GM18520 (cell line): Measurements from ENCODE around the gene KLK13.

Experiments
- ATAC-seq: cut with Tn5 transposase; IDR thresholded peaks from one replicate; pipeline ENCODE4 v1.9.1; 2021; ENCODE audit not compliant: unreplicated experiment

The KLK13 gene

DNA sequence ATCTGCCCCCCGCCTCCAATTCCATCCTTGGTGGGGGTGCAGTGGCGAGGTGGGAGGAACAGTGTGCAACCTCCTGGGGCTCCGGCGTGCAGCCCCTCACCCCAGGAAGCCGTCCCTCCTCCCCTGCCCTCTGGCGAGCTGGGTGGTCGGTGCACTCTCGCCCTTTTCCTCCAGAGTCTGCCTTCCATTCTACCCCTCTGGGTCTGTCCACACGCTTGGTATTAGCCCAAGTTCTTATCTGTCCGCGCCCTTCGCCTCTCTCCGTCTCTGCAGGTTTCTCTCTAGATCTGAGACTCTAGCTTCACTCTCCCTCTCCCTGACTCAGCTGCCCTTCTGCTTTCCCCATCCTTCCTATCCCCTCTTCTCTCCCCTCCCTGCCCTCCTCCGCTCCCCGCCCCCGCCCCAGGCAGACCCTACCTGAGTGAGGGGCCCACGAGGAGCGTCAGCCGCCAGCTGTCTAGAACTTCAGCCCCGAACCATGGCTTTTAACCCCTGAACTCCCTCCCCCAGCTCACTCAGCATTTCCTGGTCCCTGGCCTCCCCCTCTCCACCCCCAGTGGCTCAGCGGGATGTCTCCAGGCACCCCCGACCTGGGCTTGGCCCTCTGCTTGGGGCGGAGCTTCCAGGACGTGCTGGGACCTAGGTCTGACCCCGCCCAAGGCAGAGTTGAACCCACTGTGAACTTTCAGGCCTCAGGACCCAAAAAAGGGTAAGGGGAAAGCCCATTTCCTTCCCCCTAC is 499 bp upstream of the KLK13 start:
- ATAC-seq: no peak

DNA sequence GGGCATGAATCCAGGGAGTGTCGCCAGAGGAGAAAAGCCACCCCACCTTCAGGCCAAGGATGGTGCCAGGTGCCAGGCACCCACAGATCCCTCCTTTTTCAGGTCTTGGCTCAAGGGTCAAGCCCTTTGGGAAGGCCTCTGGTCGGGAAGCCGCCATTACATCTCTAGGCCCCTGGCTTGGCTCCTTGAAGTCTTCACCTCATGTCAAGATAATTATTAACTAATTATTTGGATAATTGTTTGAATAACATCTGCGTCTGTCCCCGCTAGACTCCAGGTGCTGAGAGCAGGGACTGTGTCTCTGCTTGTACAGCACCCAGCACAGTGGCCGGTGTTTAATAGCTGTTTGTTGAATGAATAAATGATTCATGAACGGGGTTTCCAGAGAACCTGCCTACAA is 1.2 kb downstream of the KLK13 start:
- no peak for ATAC-seq

DNA sequence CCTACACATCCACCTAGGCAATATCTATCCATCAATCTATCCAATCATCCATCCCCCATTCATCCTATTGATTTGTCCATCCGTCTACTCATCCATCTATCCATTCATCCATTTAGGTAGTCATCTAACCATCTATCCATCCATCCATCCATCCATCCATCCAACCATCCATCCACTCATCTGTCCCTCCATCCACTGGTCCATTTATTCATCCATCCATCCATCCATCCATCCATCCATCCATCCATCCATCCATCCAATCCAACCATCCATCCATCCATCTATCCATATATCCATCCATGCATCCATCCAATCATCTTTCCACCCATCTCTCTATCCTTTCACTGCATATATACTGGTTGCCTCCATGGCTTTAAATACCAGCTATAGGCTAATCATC is 3.9 kb downstream of the KLK13 start:
- no peak for ATAC-seq

DNA sequence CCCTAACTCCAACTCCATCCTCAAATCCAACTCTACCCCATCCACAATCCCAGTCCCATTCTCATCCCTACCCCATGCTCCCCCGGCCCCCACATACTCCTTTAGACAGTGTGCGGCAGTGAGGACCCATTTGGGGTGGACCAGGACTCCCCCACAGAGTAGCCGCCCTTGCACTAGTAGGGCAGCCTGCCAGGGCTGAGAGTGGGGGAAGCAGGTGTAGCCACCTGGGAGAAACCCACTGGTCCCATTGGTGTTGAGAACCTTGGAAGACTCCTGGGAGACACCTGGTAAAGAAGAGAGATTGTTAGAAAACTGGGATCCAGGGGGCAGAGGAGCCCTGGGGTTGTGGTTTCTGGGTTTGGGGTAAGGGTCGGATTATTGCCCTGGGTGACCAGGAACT is 4.6 kb downstream of the KLK13 start:
- no peak for ATAC-seq

DNA sequence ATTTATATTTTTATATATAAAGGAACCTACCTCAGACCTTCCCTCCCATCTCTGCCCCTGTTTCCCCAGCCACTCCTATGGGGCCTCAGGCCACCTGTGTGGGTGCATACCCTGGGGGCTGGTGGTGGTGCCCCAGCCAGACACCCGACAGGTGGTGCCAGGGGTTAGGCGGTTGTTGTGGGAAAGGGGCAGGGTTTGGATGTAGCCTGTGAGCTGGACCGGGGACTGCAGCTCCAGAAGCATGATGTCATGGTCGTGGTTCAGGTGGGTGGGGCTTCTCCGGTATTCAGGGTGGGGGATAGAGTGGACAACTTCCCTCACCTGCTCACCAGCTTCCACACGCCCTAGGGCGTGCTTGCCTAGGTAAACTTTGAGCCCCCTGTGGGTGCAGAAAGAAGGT is 5.2 kb downstream of the KLK13 start:
- ATAC-seq: no peak

DNA sequence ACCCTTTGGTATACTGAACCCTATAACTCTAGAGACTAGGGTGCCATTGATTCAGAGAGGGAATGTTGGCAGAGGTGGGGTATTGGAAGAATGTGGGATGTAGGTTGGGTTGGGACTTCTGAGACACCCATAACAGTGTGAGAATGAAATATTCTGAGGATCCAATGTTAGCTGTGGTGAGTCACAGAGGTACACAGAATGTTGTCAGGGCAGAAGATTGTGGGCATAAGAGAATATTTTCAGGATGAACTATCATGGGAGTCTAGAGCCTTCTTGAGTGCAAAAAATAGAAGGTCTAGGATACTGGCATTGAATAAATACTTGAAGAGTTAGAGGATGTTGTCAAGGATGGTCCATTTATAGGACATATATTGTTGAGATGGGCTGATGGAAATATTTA is 9.0 kb downstream of the KLK13 start:
- ATAC-seq: no peak

DNA sequence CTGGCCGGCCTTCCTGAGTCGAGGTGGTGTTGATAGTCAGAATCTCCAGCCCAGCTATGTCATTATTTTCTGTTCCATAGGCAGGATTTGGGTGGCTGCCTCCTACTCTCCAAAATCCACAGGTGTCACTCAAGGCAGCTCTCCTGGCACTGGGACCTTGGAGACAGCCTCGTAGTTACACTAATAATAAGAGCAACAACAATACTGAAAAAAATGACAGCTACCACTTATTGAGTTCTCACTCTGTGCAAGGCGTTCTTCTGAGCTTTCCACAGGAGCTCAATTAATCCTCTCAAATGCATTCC is 17.9 kb downstream of the KLK13 start:
- no peak for ATAC-seq

DNA sequence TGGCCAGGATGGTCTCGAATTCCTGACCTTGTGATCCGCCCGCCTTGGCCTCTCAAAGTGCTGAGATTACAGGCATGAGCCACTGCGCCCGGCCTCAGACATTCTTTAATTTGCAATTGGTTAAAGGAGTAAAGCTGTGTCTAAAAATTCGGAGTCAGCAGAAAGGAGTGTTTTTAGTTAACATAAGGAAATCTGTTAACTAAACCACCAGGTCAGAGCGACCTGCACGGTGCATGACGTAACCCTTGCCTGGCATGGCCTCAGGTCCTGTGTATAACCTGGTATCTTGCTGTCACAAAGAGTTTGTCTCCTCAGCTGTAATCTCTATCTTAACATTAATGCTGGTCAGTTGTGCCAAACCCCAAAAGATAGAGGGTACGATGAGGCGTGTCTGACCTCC is 20.6 kb downstream of the KLK13 start:
- no peak for ATAC-seq

DNA sequence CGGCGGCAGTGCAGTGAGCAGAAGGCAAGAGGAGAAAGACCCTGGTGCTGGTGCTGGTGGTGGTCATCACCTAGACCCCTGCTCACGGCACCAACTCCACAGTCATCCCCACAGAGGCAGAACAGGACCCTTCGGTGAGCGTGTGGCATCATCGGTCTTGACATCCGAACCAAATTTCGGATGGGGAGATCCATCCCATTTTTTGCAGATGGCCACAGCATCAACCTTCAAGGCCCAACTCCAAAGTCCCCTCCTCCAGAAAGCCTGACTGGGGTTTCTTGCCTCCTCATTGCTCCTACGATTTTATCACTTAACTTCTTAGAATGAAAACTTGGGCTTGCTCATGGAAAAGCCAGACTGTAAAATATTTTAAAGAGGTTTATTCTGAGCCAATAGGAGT is 21.4 kb downstream of the KLK13 start:
- ATAC-seq: no peak

DNA sequence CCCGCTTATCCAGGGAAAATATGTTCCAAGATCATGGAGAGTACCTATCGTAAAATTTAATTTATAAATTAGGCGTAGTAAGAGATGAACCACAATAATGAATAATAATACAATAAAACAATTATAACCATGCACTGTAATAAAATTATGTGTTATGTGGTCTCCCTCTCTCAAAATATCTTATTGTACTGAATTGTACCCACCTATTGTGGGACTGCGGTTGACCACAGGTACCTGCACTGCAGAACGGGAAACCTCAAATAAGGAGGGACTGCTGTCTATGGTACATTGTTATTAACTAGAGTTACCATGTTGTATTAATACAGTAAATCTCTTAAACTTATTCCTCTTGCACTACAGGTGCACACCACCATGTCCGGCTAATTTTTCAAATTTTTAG is 24.7 kb downstream of the KLK13 start:
- ATAC-seq: no peak

DNA sequence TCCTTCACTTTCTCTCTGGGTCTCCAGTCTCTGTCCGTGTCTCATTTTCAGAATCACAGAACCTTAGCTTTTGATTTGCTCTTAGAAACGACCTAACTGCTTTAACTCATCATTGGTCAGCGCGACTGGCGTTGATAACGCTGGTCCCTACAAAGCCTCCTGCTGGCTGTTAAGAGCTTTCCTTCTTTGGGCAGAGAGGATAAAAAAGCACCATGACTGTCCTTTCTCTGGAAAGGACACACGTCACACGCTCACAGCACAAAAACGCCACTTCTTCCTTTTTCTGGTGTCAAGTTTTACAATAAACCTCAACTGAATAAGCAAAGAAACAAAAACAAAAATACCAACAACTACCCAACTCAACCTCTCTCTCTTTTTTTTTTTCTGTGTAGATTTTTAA is 28.4 kb downstream of the KLK13 start:
- ATAC-seq: no peak

DNA sequence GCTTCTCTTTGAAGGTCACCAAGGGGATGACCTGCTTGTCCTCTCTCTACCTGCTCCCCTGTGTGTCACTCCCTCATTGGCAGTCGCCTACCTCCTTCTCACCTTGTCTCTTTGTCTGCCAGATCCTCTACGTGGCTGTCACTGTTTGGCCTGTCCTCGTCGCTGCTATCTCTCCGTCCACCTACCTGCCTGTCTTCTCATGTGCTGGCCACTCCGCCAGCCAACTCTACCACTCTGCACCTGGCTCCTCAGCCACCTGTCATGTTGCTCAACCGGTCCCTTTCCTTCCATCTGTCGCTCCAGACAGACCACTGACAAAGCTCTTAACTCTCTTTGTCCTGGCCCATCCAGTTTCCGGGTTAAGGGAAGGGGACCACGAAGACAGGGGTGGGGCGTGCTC is 30.2 kb downstream of the KLK13 start, which contains the start of gene KLK12:
Gene KLK12 (minus strand): TSS at position 299 of the 400 bp plus-strand sequence. CDS start 381 bp downstream, outside the sequence.
- ATAC-seq: no peak

DNA sequence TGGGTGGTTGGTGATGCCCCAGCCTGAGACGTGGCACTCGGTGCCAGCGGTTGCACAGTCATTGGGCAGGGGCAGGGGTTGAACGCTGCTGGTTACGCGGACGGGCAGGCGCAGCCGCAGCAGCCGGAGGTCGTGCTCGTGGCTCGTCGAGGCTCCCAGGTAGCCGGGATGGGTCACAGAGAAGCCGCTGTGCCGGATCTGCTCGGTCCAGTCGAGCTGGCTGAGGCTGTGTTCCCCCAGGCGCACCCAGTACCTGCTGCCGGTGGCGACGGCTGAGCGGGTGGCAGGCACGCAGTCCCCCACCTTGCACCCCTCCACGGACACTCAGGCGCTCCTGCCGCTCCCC is 33.0 kb downstream of the KLK13 start:
- ATAC-seq: no peak

DNA sequence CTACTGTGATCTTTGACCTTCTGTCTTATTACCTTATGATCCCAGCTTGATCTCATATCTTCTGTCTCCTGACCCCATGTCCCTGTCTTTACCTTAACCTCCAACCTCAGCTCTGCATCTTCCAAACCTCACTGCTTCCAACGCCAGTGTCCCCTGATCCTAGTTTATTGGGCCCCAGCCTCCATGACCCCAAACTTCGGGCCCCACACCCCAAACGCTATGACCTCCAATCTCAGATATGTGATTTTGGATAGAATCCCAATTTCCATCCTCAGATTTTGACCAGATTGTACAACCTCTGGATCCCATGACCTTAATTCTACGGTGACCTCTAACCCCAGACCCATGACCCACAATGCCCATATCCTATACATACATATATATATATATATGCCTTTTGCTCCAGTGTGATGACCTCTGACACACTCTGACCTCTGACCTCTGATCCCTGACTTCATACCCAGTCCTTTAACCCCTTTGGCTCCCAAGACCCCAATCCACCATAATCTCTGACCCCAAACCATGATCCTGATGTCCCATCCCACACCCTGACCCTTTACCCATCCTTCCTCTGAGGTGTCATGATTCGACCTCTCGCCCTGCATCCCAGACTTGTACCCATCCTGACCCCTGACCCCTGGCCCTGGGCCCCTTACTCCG is 33.5 kb downstream of the KLK13 start:
- ATAC-seq: no peak

DNA sequence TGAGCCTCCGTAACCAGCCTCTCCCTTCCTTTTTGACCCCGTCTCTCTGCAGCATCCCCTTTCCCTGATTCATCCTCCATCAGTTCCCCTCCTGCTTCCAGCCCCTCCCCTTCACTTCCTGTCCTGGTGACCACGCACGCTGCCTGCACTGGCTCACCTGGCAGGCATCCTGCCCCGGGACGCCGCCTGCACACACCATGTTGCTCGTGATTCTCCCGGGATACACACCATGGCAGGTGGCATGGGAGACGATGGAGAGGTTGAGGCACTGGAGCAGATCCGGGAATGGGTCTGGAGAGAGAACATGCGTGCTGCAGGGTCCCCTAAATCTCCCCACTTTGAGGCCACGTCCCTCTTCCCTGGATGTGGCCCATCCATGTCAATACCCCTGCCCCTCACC is 34.3 kb downstream of the KLK13 start:
- ATAC-seq: no peak

DNA sequence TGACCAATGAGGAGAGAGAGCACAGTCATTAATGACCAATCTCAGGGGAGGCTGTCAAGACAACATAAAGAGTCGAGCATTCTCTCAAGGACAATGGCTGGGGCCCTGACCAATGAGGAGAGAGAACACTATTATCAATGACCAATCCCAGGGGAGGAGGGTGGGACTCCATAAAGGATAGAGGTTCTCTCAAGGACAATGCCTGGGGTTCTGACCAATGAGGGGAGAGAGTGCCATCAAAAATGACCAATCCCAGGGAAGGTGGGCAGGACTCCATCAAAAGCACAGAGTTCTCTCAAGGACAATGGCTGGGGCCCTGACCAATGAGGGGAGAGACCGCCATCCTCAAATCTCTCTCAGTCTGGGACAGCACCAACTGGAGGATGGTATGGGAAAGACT is 35.2 kb downstream of the KLK13 start:
- ATAC-seq: no peak

DNA sequence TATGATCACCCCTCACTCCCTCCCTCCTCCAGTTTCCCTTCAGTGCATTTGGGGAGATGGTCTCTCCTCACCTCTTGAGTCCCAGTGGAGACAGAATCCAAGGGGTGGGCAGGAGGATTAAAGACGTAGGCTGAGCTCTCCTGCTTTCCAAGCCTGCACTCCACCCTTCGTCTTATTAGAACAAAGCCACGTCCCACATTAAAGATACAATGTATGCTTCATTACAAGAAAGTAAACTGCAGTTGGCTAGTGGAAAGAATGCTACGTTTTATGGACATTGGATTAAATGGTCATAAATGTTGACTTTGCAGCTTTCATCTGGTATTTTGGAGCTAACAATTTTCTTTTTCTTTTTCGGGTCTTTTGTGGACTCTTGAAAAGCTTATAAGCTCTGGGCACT is 37.0 kb downstream of the KLK13 start:
- ATAC-seq: no peak

DNA sequence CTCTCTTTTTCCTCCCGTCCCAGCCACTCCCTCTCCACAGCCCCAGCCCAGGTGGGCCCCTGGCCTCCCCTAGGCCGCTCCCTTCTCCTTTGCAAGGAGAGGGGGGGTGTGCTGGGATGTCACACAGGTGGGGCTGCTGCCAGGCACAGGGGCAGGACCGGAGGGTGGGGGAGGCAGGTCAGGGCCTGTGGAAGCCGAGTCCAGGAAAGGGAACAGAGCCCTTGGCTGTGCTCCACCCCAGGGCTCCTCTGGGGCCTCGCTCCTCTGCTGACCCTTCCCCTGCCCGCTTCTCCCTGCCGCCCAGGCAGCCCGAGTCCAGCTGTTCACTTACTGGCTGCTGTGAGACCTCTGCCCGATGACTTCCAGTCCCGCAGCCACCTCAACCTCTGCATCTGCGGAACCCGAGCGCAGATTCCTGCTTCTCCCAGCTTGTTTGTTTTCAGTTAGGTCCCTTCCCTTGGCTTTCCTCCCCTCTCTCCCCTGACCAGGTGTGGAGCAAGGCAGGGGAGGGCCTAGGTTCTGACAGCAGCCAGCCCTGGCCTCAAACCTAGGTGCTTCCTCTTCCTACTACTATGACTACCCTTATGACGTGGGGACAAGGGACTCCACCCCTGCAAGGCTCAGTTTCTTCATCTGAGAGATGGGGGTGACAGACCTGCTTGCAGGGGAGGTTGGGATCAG is 37.6 kb downstream of the KLK13 start:
- ATAC-seq: no peak

DNA sequence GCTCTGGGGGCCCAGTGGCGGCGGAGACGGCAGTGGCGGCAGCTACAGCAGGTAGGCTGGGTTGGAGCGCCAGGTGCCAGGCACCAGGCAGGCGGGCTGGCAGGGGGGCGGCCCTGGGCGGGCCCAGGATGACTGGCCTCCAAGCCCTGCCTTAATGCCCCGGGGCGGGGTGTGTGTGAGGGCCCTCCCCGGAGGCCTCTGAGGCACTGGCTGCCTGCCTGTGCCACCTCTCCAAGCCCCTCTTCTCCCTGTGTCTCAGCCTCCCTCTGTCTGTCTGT is 38.4 kb downstream of the KLK13 start, which contains the start of gene KLK11:
Gene KLK11 (minus strand): TSS at position 63 of the 278 bp plus-strand sequence. CDS start 985 bp downstream, outside the sequence.
- ATAC-seq: no peak

DNA sequence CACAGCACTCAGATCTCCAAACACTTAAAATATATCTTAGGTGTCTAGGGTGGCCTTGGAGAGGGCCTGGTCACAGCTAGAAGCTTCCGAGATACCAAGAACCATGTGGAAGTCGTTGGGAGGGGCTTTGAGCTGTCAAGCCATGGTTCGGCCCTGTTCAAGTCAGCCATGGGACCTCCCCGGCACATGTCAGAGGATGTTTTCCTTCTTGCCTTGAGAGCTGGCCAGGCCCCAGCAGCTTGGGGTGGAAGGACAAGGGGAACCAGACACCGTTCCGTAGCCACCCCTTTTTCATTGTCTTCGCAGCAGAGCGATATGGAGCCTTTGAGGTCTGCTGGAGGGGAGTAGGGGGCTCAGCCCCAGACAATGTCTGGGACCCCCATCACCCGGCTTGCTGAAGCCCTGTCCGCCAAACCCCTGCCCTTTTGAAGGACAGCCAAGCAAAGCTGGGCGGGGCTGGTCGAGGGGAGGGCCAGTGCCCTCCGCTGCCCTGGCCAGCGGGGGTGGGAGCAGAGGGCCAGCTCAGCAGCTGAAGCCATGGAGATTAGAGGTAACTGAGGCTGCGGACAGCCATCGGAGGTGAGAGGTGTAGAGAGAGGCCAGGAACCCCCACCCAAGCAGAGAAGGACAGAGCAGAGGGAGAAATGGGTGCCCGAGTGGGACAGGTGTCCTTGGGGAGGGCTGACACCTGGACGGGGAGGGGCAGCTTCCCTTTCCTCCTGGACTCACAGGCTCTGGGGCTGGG is 38.9 kb downstream of the KLK13 start:
- no peak for ATAC-seq

DNA sequence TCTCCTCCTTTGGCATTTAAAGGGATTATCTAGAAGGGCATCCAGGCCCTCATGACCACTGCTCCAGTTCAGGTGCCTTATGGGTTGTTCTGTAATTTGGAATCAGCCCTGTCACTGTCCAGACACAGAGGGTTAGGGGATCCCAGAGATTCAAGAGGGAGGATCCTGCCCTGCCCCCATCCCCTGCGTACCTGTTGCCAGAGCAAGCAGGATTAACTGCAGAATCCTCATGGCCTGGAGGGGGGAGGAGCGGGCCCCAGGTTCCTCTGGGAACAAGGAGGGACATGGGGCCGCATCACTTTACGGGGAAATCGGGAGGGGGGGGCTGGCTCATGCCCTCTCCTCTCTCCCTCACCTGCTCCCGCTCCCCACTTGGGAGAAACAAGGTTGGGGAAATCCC is 39.5 kb downstream of the KLK13 start:
- ATAC-seq: no peak

DNA sequence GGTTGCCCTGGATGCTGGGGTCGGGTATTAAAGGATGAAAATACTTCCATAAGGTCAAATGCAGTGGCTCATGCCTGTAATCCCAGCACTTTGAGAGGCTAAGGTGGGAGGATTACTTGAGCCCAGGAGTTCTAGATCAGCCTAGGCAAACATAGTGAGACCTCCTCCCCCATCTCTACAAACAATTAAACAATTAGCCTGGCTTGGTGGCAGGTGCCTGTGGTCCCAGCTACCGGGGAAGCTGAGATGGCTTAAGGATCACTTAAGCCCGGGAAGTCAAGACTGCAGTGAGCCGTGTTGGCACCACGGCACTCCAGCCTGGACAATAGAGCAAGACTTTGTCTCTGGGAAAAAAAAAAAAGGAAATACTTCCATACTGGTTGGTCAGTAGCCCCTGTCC is 40.0 kb downstream of the KLK13 start:
- ATAC-seq: no peak
